ENCODE data around the gene RNF130. TPM values are rescaled to one million over a fixed set of nuclear protein-coding genes. Genes with fewer than 3 reads are reported as not detected.

Gene RNF130
- total RNA-seq, 1 donor from 2014 or later, result 52.1 TPM

- no peak for TF ChIP-seq CTCF (conservative IDR thresholded peaks at IDR 0.05)
- Mint-ChIP-seq H3K9me3 (no peaks in the 10 kb centered on the region), H3K27ac (no peak overlapping the region), H3K4me3 (no peak overlapping the region), H3K36me3 (no peaks in the 10 kb centered on the region), H3K27me3 (no peaks in the 10 kb centered on the region), H3K4me1 (ENCODE audit: unreplicated experiment) (no peaks in the 10 kb centered on the region)
- DNase-seq (ENCODE audit: extremely low spot score, unreplicated experiment), result no peak
Measured at GRCh38 chr5:180079702-180080466, 8.3 kb upstream of the RNF130 start.

DNA sequence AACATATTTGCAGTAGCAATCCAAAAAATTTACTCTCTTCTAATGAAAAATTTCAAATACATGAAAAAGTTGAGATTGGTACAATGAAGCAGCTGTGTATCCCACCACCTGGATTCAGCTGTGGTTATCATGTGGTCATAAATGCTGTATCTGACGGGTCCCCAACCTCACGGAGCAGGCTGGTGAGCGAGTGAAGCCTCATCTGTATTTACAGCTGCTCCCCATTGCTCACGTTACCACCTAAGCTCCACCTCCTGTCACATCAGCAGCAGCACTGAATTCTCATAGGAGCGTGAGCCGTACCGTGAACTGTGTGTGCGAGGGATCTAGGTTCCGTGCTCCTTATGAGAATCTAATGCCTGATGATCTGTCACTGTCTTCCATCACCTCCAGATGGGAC, 6.8 kb upstream of the RNF130 start:
- Mint-ChIP-seq H3K27me3 (peaks cover 8% of the 10 kb centered on the region), H3K4me3 (no peak overlapping the region), H3K27ac (no peak overlapping the region), H3K9me3 (no peaks in the 10 kb centered on the region), H3K4me1 (ENCODE audit: unreplicated experiment) (no peaks in the 10 kb centered on the region), H3K36me3 (peaks cover 6% of the 10 kb centered on the region)
- no peak for TF ChIP-seq CTCF (conservative IDR thresholded peaks at IDR 0.05)
- DNase-seq (ENCODE audit: extremely low spot score, unreplicated experiment), result no peak

DNA sequence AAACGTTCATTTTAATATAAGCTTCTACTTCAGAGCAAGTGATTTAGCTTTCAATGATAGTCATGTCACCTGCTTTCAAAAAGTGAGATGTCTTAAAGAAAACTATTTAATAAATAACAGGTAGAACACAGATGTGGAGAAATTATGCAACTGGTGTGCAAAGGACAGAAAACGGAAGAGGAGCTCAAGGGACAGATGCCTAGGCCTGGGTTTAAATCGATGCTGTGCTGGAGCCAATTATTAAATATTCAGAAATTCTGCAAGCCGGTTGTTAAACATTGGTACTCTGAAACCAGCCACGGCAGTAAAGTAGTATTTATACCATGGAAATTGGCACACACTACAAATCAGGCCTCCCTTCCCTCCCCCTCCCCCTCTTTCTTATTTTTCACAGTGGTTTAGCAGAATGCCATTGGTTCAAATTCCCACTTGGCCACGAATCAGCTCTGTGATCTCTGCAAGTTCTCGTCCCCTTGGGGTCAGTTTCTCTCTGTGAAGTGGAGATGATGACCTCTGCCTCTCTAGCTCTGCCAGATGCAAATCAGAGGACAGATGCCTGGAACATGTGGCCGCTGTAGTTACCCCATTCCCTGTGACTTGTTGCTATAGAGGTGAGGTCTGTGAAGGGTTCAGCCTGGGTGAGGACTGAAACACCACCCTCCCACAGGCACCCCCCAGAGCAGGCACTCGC, 6.2 kb upstream of the RNF130 start:
- no peak overlapping the region for H3K4me3 Mint-ChIP-seq
- DNase-seq (ENCODE audit: extremely low spot score, unreplicated experiment), result no peak
- no peaks in the 10 kb centered on the region for H3K4me1 Mint-ChIP-seq (ENCODE audit: unreplicated experiment)
- no peaks in the 10 kb centered on the region for H3K9me3 Mint-ChIP-seq
- H3K27me3 Mint-ChIP-seq, result peaks cover 8% of the 10 kb centered on the region
- TF ChIP-seq CTCF (conservative IDR thresholded peaks at IDR 0.05), result no peak
- no peak overlapping the region for H3K27ac Mint-ChIP-seq
- H3K36me3 Mint-ChIP-seq, result peaks cover 6% of the 10 kb centered on the region

GRCh38 chr5:180075703-180076102, 4.1 kb upstream of the RNF130 start:
- H3K36me3 Mint-ChIP-seq, result peaks cover 6% of the 10 kb centered on the region
- no peak for DNase-seq (ENCODE audit: extremely low spot score, unreplicated experiment)
- H3K4me1 Mint-ChIP-seq (ENCODE audit: unreplicated experiment), result no peaks in the 10 kb centered on the region
- H3K27ac Mint-ChIP-seq, result no peak overlapping the region
- H3K9me3 Mint-ChIP-seq, result no peaks in the 10 kb centered on the region
- no peak for TF ChIP-seq CTCF (conservative IDR thresholded peaks at IDR 0.05)
- no peak overlapping the region for H3K4me3 Mint-ChIP-seq
- H3K27me3 Mint-ChIP-seq, result peaks cover 8% of the 10 kb centered on the region

DNA sequence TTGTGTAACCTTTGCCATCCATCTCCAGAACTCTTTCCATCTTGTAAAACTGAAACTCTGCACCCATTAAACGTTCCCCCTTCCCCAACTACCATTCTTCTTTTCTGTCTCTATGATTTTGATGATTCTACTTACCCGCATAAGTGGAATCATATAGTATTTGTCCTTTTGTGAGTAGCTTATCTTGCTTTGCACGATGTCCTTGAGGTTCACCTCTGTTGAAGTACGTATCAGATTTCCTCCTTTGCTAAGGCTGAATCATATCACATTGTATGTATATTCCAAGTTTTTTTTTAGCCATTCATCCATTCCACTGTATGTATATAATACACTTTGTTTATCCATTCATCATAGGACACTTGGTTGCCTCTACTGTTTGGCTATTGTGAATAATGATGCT, 2.9 kb upstream of the RNF130 start:
- TF ChIP-seq CTCF (conservative IDR thresholded peaks at IDR 0.05), result no peak
- Mint-ChIP-seq H3K4me3 (peak overlapping the region; percentile 55), H3K27me3 (peaks cover 8% of the 10 kb centered on the region), H3K27ac (no peak overlapping the region), H3K4me1 (ENCODE audit: unreplicated experiment) (peaks cover 8% of the 10 kb centered on the region), H3K36me3 (peaks cover 6% of the 10 kb centered on the region), H3K9me3 (no peaks in the 10 kb centered on the region)
- no peak for DNase-seq (ENCODE audit: extremely low spot score, unreplicated experiment)
